NOMO-1 (cell line): Measurements from ENCODE around the gene ILKAP.
A peak's percentile ranks its signal among the peaks of the same experiment; 100 is the strongest.

ENCODE experiments used
- DNase-seq, 2 experiments: peaks; one replicate each; lab custom pipeline; 2025; ENCODE audit not compliant: unreplicated experiment in 2 of 2; lab: John Stamatoyannopoulos, UW

Gene ILKAP

GRCh38 chr2:238203094-238203972 lies at the start of gene ILKAP:
Gene ILKAP (minus strand): TSS chr2:238203695. CDS start chr2:238203553, 142 bp downstream.
- peak; percentile 77 to 87 for DNase-seq

- no peak for DNase-seq
Observed at GRCh38 chr2:238252766-238253630, 49.5 kb upstream of the ILKAP start.

GRCh38 chr2:238251986-238252385 lies 48.5 kb upstream of the ILKAP start:
- no peak for DNase-seq

GRCh38 chr2:238251331-238251730 lies 47.8 kb upstream of the ILKAP start:
- DNase-seq: no peak

GRCh38 chr2:238250896-238251295 lies 47.4 kb upstream of the ILKAP start:
- DNase-seq: no peak

- DNase-seq: no peak
Observed at GRCh38 chr2:238247841-238248453, 44.5 kb upstream of the ILKAP start.

GRCh38 chr2:238247002-238247822 lies 43.7 kb upstream of the ILKAP start:
- DNase-seq: no peak

GRCh38 chr2:238244151-238244550 lies 40.7 kb upstream of the ILKAP start:
- DNase-seq: no peak

- no peak for DNase-seq
Observed at GRCh38 chr2:238243496-238244076, 40.1 kb upstream of the ILKAP start.

- DNase-seq: no peak
Observed at GRCh38 chr2:238242731-238243495, 39.4 kb upstream of the ILKAP start.

GRCh38 chr2:238241970-238242369 lies 38.5 kb upstream of the ILKAP start:
- no peak for DNase-seq

- peak; percentile 5 to 7 for DNase-seq
Observed at GRCh38 chr2:238240757-238241711, 37.5 kb upstream of the ILKAP start.

GRCh38 chr2:238239863-238240756 lies 36.6 kb upstream of the ILKAP start, which contains the start of gene HES6:
Gene HES6 (minus strand): TSS chr2:238240038. CDS start chr2:238239905, 133 bp downstream.
- peak; percentile 86 to 98 for DNase-seq

- DNase-seq: peak in 1 of 2 experiments; percentile 30
Observed at GRCh38 chr2:238239543-238239862, 36.0 kb upstream of the ILKAP start.

- peak; percentile 8 to 27 for DNase-seq
Observed at GRCh38 chr2:238238766-238239542, 35.5 kb upstream of the ILKAP start.

GRCh38 chr2:238238311-238238765 lies 34.8 kb upstream of the ILKAP start:
- no peak for DNase-seq
